ENCODE results near the gene CHRM1. TPM values are rescaled to one million over a fixed set of nuclear protein-coding genes. Genes with fewer than 3 reads are reported as not detected.
"Not testable (repeated sequence)": the region's sequence is repeated elsewhere in the genome, so short reads cannot be mapped to it uniquely, and the experiment has no call there.

CHRM1 gene, protein sequence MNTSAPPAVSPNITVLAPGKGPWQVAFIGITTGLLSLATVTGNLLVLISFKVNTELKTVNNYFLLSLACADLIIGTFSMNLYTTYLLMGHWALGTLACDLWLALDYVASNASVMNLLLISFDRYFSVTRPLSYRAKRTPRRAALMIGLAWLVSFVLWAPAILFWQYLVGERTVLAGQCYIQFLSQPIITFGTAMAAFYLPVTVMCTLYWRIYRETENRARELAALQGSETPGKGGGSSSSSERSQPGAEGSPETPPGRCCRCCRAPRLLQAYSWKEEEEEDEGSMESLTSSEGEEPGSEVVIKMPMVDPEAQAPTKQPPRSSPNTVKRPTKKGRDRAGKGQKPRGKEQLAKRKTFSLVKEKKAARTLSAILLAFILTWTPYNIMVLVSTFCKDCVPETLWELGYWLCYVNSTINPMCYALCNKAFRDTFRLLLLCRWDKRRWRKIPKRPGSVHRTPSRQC
- total RNA-seq = not detected in 2 replicates

DNA sequence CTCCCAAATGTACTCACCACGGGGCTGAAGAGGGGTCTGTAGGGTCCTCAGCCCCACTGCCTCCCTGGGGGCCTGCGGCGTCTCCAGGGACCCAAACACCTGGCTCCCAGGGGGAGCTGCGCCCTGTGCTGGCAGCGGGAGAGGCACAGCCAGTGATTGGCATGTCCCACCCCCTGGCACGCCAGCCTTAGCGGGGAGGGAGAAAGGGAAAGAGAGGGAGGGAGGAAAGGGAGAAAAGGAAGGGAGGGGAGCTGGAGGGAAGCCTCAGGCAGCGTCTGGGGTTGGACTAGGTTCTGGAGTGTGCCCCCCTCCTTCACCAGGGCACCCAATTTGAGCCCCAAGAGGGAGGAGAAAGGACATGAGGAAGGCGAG, at the start of gene CHRM1:
Gene CHRM1, minus strand, starts transcription at position 163 of the 372 bp plus-strand sequence. CDS start 10,263 bp downstream, outside the sequence.
- DNase-seq (ENCODE audit: low read depth, low spot score) = no peak

- no peak for DNase-seq (ENCODE audit: low read depth, low spot score)
Observed at GRCh38 chr11:62965574-62965973, 44.4 kb upstream of the CHRM1 start.

GRCh38 chr11:62962391-62962790, 41.2 kb upstream of the CHRM1 start:
- no peak for DNase-seq (ENCODE audit: low read depth, low spot score)

- DNase-seq (ENCODE audit: low read depth, low spot score) = no peak
Observed at GRCh38 chr11:62961017-62961570, 39.9 kb upstream of the CHRM1 start.

GRCh38 chr11:62959422-62959980, 38.3 kb upstream of the CHRM1 start:
- no peak for DNase-seq (ENCODE audit: low read depth, low spot score)

DNA sequence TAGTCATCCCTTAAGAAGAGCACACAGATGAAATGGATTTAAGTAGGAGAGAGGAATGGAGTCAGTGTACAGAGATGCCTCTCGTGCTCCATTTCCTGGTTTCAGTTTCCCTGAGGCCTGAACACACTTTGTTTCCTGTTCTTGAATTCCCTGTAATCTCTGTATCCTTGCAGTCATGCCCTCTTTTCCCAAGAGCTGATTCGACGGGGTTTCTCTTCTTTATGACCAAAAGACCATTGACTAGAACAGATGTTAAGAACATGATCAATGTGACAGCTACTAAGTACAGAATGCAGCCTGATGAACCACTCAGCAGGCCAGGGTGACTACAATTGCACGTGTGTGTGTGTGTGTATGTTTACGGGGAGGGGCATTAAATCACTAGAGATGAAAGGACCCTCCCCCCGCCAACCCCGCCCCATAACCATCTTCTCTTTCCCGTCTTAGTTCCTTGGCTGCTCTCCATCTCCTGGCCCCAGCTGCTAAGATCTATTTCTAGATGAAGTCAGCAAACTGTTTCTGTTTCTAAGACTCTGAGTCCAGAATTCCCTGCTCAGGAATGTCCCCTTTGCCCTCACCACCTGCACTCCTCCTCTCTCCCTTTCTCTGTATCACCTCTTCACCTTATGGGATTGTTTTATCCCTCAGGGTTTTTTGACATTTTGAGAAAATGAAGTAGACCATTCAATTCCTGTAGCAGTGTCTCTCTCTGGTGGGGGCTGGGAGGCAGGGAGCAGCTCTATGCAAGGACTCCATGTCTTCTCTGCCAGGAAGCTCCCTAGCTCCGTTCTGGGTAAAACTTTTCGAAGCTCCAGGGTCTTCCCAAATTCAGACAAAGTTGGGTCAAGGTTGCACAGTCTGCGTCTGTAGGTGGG, 37.6 kb upstream of the CHRM1 start:
- DNase-seq (ENCODE audit: low read depth, low spot score) = no peak

- DNase-seq (ENCODE audit: low read depth, low spot score) = no peak
Observed at GRCh38 chr11:62957147-62957546, 36.0 kb upstream of the CHRM1 start.

GRCh38 chr11:62954478-62954877, 33.3 kb upstream of the CHRM1 start:
- no peak for DNase-seq (ENCODE audit: low read depth, low spot score)

GRCh38 chr11:62953811-62954210, 32.6 kb upstream of the CHRM1 start:
- DNase-seq (ENCODE audit: low read depth, low spot score) = no peak

- no peak for DNase-seq (ENCODE audit: low read depth, low spot score)
Observed at GRCh38 chr11:62948765-62949320, 27.7 kb upstream of the CHRM1 start.

GRCh38 chr11:62945538-62945937, 24.4 kb upstream of the CHRM1 start:
- DNase-seq (ENCODE audit: low read depth, low spot score) = not testable (repeated sequence)

DNA sequence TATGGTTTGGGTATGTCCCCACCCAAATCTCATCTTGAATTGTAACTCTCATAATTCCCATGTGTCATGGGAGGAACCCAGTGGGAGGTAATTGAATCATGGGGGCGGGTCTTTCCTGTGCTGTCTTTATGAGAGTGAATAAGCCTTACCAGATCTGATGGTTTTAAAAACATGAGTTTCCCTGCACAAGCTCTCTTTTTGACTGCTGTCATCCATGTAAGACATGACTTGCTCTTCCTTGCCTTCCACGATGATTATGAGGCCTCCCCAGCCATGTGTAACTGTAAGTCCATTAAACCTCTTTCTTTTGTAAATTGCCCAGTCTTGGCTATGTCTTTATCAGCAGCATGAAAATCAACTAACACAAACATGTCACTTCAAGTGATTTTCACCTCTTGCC, 16.4 kb upstream of the CHRM1 start:
- not testable (repeated sequence) for DNase-seq (ENCODE audit: low read depth, low spot score)

DNA sequence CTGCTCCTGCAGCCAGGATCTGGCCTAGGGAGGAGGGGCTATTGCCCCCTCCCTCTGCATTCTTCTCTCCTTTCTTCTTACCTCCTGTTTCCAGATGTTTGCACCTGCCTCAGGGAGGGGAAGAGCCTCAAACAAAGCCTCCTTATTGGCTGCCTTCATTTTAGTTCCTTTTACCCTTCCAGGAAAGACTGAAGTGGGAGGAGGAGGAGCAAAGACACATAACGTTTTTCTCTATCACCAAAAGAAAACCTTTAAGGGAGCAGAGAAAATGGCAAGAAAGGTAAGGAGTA, 13.3 kb upstream of the CHRM1 start:
- no peak for DNase-seq (ENCODE audit: low read depth, low spot score)

GRCh38 chr11:62933750-62934495, 12.8 kb upstream of the CHRM1 start:
- no peak for DNase-seq (ENCODE audit: low read depth, low spot score)

GRCh38 chr11:62933285-62933684, 12.1 kb upstream of the CHRM1 start:
- no peak for DNase-seq (ENCODE audit: low read depth, low spot score)

DNA sequence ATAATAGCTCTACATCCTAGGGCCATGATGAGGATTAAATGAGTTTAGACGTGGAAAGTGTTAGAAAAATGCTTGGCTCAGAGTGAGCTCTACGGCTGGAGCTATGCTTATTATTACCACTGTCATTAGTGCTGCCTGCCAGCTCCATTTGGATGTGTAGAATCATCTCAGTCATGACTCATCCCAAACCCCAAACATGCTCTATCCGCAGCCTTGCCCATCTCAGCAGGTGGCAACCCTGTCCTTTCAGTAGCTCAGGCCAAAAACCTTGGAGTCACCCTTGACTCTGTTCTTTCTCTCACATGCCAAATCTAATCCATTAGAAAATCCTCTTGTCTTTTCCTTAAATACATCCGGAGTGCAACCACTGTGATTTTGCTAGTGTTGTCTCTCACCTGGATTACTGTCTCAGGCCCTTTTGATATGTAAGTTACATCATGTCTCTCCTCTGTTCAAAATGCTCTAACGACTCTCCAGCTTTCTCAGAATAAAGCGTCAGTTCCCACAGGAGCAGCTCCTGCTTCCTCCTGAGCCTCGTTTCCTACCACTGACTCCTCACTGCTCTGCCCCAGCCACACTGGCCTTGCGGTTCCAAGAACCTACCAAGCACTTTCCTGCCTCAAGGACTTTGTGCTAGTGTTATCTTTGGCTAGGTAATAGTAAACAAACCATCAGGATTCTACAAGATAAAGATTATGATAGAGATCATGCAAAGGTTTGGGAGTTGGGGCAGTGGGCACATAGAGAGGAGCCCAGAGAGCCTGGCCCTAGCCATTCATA, 10.5 kb upstream of the CHRM1 start:
- no peak for DNase-seq (ENCODE audit: low read depth, low spot score)

GRCh38 chr11:62930666-62931065, 9.5 kb upstream of the CHRM1 start:
- DNase-seq (ENCODE audit: low read depth, low spot score) = no peak

GRCh38 chr11:62930157-62930556, 9.0 kb upstream of the CHRM1 start:
- no peak for DNase-seq (ENCODE audit: low read depth, low spot score)

- no peak for DNase-seq (ENCODE audit: low read depth, low spot score)
Observed at GRCh38 chr11:62928011-62928410, 6.8 kb upstream of the CHRM1 start.
